H1 (cell line): ENCODE measurements around the gene IL12RB2. TPM values are rescaled to one million over a fixed set of nuclear protein-coding genes. Genes with fewer than 3 reads are reported as not detected.

Source experiments
- CTCF ChIA-PET: fragments of 300-600 bp; sonication (Branson Sonifier 250); formaldehyde crosslinking; loops from one replicate; lab custom pipeline; 2021; ENCODE audit not compliant: partially characterized antibody; lab: Charles Lee
- POLR2A ChIA-PET: fragments of 300-600 bp; sonication (Branson Sonifier 250); formaldehyde crosslinking; loops from one replicate; lab custom pipeline; 2021; ENCODE audit warnings: inconsistent platforms; ENCODE audit not compliant: partially characterized antibody; lab: Charles Lee
- DNase-seq, 2 experiments: peaks; one replicate each; pipeline versions ENCODE4 v3.0.0 to v3.0.0-alpha.2; 2010 to 2022; ENCODE audit warnings: low spot score in 2 of 2, low read depth in 1 of 2, mixed read lengths in 1 of 2
- FAIRE-seq: peaks from 2 replicates; lab custom pipeline; 2011; peaks lifted over from hg19 to GRCh38; lab: Jason Lieb, UNC
- H2AFZ ChIP-seq: 2 replicates; pipeline ENCODE4 v1.8.1; 2012; ENCODE audit warnings: low read length, inconsistent platforms
- H2AK5ac ChIP-seq: 2 replicates; pipeline ENCODE4 v1.6.1; 2013; ENCODE audit warnings: low read depth, low read length
- H2BK120ac ChIP-seq: replicated peaks from 2 replicates; pipeline ENCODE3; 2013; ENCODE audit warnings: low read depth, low read length, inconsistent platforms
- H2BK12ac ChIP-seq: 2 replicates; pipeline ENCODE4 v1.6.1; 2013; ENCODE audit warnings: low read depth, low read length
- H2BK15ac ChIP-seq: 2 replicates; pipeline ENCODE4 v1.6.1; 2013; ENCODE audit warnings: low read length
- H2BK20ac ChIP-seq: 2 replicates; pipeline ENCODE4 v1.6.1; 2013; ENCODE audit warnings: low read length
- H2BK5ac ChIP-seq: 2 replicates; pipeline ENCODE4 v1.6.1; 2013; ENCODE audit warnings: low read depth, low read length
- H3K14ac ChIP-seq: 2 replicates; pipeline ENCODE4 v1.6.1; 2013; ENCODE audit warnings: inconsistent platforms; ENCODE audit not compliant: insufficient read length
- H3K18ac ChIP-seq: 2 replicates; pipeline ENCODE4 v1.6.1; 2013; ENCODE audit warnings: low read length; ENCODE audit errors: extremely low read depth
- H3K23ac ChIP-seq: 2 replicates; pipeline ENCODE4 v1.6.1; 2013; ENCODE audit warnings: inconsistent platforms; ENCODE audit not compliant: insufficient read length
- H3K23me2 ChIP-seq: 2 replicates; pipeline ENCODE4 v1.6.1; 2013; ENCODE audit warnings: low read depth, low read length
- H3K27ac ChIP-seq: 2 replicates; pipeline ENCODE4 v1.6.1; 2011; ENCODE audit warnings: low read depth, low read length, inconsistent platforms
- H3K27me3 ChIP-seq, 4 experiments: replicated peaks in 1 of 4; 1 replicate in 1 of 4; 2 replicates in 3 of 4; pipeline versions ENCODE4 v1.6.1 to v1.8.1; 2011 to 2013; ENCODE audit warnings: low read length in 3 of 4, mild to moderate bottlenecking in 3 of 4, inconsistent platforms in 2 of 4, mixed read lengths in 2 of 4, moderate library complexity in 1 of 4; ENCODE audit not compliant: control insufficient read depth in 3 of 4, insufficient read depth in 3 of 4; ENCODE audit errors: extremely low read depth in 1 of 4
- H3K36me3 ChIP-seq, 4 experiments: 2 replicates each; pipeline versions ENCODE4 v1.6.1 to v1.8.1; 2011 to 2013; ENCODE audit warnings: mild to moderate bottlenecking in 4 of 4, low read length in 3 of 4, moderate library complexity in 2 of 4, control low read depth in 1 of 4, inconsistent platforms in 1 of 4; ENCODE audit not compliant: insufficient read depth in 4 of 4, control insufficient read depth in 2 of 4
- H3K4ac ChIP-seq: replicated peaks from 2 replicates; pipeline ENCODE3; 2013; ENCODE audit warnings: low read length, low read depth, mixed read lengths, inconsistent platforms; ENCODE audit not compliant: insufficient read length
- H3K4me1 ChIP-seq, 4 experiments: replicated peaks in 1 of 4; 1 replicate in 1 of 4; 2 replicates in 3 of 4; pipeline versions ENCODE4 v1.6.1 to v1.8.1; 2011 to 2013; ENCODE audit warnings: low read length in 3 of 4, inconsistent platforms in 2 of 4, mixed read lengths in 1 of 4; ENCODE audit not compliant: insufficient read depth in 4 of 4, control insufficient read depth in 3 of 4
- H3K4me2 ChIP-seq, 2 experiments: 2 replicates each; pipeline versions ENCODE4 v1.6.1 to v1.8.1; 2011 to 2013; ENCODE audit warnings: low read depth in 2 of 2, low read length in 2 of 2, control low read depth in 1 of 2, inconsistent platforms in 1 of 2, mild to moderate bottlenecking in 1 of 2; ENCODE audit not compliant: insufficient read depth in 1 of 2
- H3K4me3 ChIP-seq, 4 experiments: fragments of 200-600, 300-600 bp in 1 of 4; sonication (generic), shearing (Covaris generic), sonication (Bioruptor Twin) in 1 of 4; 2 replicates each; pipeline versions ENCODE4 v1.5.1 to v1.8.1; 2011 to 2016; ENCODE audit warnings: low read length in 4 of 4, low read depth in 3 of 4, control low read depth in 2 of 4, inconsistent platforms in 2 of 4, mild to moderate bottlenecking in 2 of 4, mixed read lengths in 1 of 4, moderate library complexity in 1 of 4; ENCODE audit not compliant: insufficient read depth in 2 of 4; ENCODE audit errors: extremely low read depth in 1 of 4
- H3K56ac ChIP-seq: replicated peaks from 2 replicates; pipeline ENCODE3; 2013; ENCODE audit warnings: low read depth, mild to moderate bottlenecking, mixed read lengths, low read length, inconsistent platforms; ENCODE audit not compliant: insufficient read length
- H3K79me1 ChIP-seq: 2 replicates; pipeline ENCODE4 v1.6.1; 2013; ENCODE audit warnings: low read depth, low read length, control low read depth
- H3K79me2 ChIP-seq, 2 experiments: 2 replicates each; pipeline versions ENCODE4 v1.6.1 to v1.8.1; 2012 to 2013; ENCODE audit warnings: low read length in 2 of 2, mild to moderate bottlenecking in 2 of 2, inconsistent platforms in 1 of 2; ENCODE audit not compliant: insufficient read depth in 2 of 2, control insufficient read depth in 1 of 2
- H3K9ac ChIP-seq, 4 experiments: replicated peaks in 1 of 4; 1 replicate in 1 of 4; 2 replicates in 3 of 4; pipeline versions ENCODE4 v1.6.1 to v1.8.1; 2011 to 2013; ENCODE audit warnings: low read depth in 3 of 4, low read length in 3 of 4, control low read depth in 2 of 4, mild to moderate bottlenecking in 2 of 4, moderate library complexity in 2 of 4, inconsistent platforms in 1 of 4; ENCODE audit errors: extremely low read depth in 1 of 4
- H3K9me3 ChIP-seq, 2 experiments: 2 replicates each; pipeline versions ENCODE4 v1.6.1 to v1.8.1; 2012 to 2013; ENCODE audit warnings: mild to moderate bottlenecking in 2 of 2, moderate library complexity in 2 of 2, control low read depth in 1 of 2, inconsistent platforms in 1 of 2, low read depth in 1 of 2, low read length in 1 of 2, mixed read lengths in 1 of 2; ENCODE audit not compliant: insufficient read depth in 2 of 2
- H4K20me1 ChIP-seq, 2 experiments: replicated peaks in 1 of 2; 2 replicates each; pipeline versions ENCODE3 to v1.8.1; 2011 to 2013; ENCODE audit warnings: inconsistent platforms in 2 of 2, low read length in 2 of 2, mild to moderate bottlenecking in 1 of 2; ENCODE audit not compliant: insufficient read depth in 2 of 2, control insufficient read depth in 1 of 2
- H4K5ac ChIP-seq: 2 replicates; pipeline ENCODE4 v1.6.1; 2013; ENCODE audit warnings: low read length, low read depth, mixed read lengths, inconsistent platforms; ENCODE audit not compliant: insufficient read length
- H4K8ac ChIP-seq: 2 replicates; pipeline ENCODE4 v1.8.0; 2013; ENCODE audit warnings: mild to moderate bottlenecking, moderate library complexity, low read length, inconsistent platforms; ENCODE audit not compliant: insufficient read depth; ENCODE audit errors: extremely low read depth
- H4K91ac ChIP-seq: replicated peaks from 2 replicates; pipeline ENCODE3; 2013; ENCODE audit warnings: low read length, mixed read lengths, inconsistent platforms; ENCODE audit not compliant: insufficient read length
- ASH2L ChIP-seq: fragments of 200-600, 300-600 bp; sonication (generic); IDR thresholded peaks from one replicate; pipeline ENCODE4 v1.7.1; 2017; ENCODE audit warnings: low read length
- BACH1 ChIP-seq: IDR thresholded peaks from 2 replicates; pipeline ENCODE4 v1.6.1; 2012; ENCODE audit warnings: low read length, improper control_type of control experiment
- BRCA1 ChIP-seq: IDR thresholded peaks from 2 replicates; pipeline ENCODE4 v1.6.1; 2012; ENCODE audit warnings: low read depth, low read length, improper control_type of control experiment
- CTBP2 ChIP-seq: IDR thresholded peaks from 2 replicates; pipeline ENCODE4 v1.7.0; 2011; ENCODE audit warnings: borderline replicate concordance, mild to moderate bottlenecking, moderate library complexity, mixed read lengths, low read length; ENCODE audit not compliant: insufficient read depth, insufficient read length
- EP300 ChIP-seq, 2 experiments: IDR thresholded peaks; 1 replicate in 1 of 2; 2 replicates in 1 of 2; pipeline ENCODE4 v1.6.1; 2011 to 2012; ENCODE audit warnings: low read depth in 2 of 2, low read length in 2 of 2, mild to moderate bottlenecking in 2 of 2, borderline replicate concordance in 1 of 2, inconsistent platforms in 1 of 2, moderate library complexity in 1 of 2
- FOSL1 ChIP-seq: IDR thresholded peaks from 2 replicates; pipeline ENCODE4 v1.6.1; 2011; ENCODE audit warnings: mild to moderate bottlenecking, low read depth, low read length, moderate library complexity; ENCODE audit not compliant: insufficient read depth
- GABPA ChIP-seq: IDR thresholded peaks from 2 replicates; pipeline ENCODE4 v1.6.1; 2011; ENCODE audit warnings: mild to moderate bottlenecking, low read length, moderate library complexity, borderline replicate concordance; ENCODE audit not compliant: insufficient read depth
- HDAC6 ChIP-seq: IDR thresholded peaks from one replicate; pipeline ENCODE4 v1.7.1; 2012; ENCODE audit warnings: low read depth, mild to moderate bottlenecking, inconsistent platforms, low read length, moderate library complexity
- KDM5A ChIP-seq: fragments of 200-600 bp; IDR thresholded peaks from 2 replicates; pipeline ENCODE4 v1.7.1; 2012; ENCODE audit warnings: mild to moderate bottlenecking, low read length, inconsistent platforms, mixed read lengths
- MAFK ChIP-seq: IDR thresholded peaks from 2 replicates; pipeline ENCODE4 v1.6.1; 2012; ENCODE audit warnings: low read depth, mild to moderate bottlenecking, improper control_type of control experiment, low read length
- SP1 ChIP-seq: IDR thresholded peaks from 2 replicates; pipeline ENCODE4 v1.6.1; 2011; ENCODE audit warnings: low read depth, low read length
- SP2 ChIP-seq: IDR thresholded peaks from 2 replicates; pipeline ENCODE4 v1.6.1; 2012; ENCODE audit warnings: mild to moderate bottlenecking, low read length, inconsistent platforms
- SP4 ChIP-seq: IDR thresholded peaks from 2 replicates; pipeline ENCODE4 v1.6.1; 2012; ENCODE audit warnings: low read length, inconsistent platforms
- WGBS, 2 experiments: shearing (Covaris generic) in 1 of 2; methylation state at CpG; one replicate each; pipeline versions ENCODE4 v1.1.6 to v1.1.7; 2013 to 2015; ENCODE audit warnings: low lambda C conversion rate in 2 of 2, mixed read lengths in 2 of 2, inconsistent platforms in 1 of 2, low coverage in 1 of 2, missing lambda C conversion rate in 1 of 2; ENCODE audit not compliant: insufficient replicate concordance in 2 of 2, insufficient coverage in 1 of 2, insufficient read length in 1 of 2; ENCODE audit errors: extremely low coverage in 1 of 2, missing lambda C conversion rate in 1 of 2; 5-methylcytosine and 5-hydroxymethylcytosine counted together
- polyA plus RNA-seq, 7 experiments: library from polyadenylated mRNA; depleted of rRNA in 3 of 7; stranded (reverse) in 5 of 7; unstranded in 2 of 7; fragments of >200 nt in 5 of 7; fragments of 200-250 nt in 2 of 7; gene quantifications; 1 replicate in 5 of 7; 2 replicates in 1 of 7; 4 replicates in 1 of 7; pipeline versions ENCODE4 v1.2.1 to v1.2.3, GENCODE V29; 2011 to 2013; ENCODE audit warnings: missing spikeins in 2 of 7, mixed read lengths in 2 of 7
- total RNA-seq: library from RNA; stranded (reverse); fragmentation: NEBNext Ultra II Directional; extraction: Animal tissue kit (Norgen Biotek cat#: 25700); gene quantifications from 2 replicates; pipeline ENCODE4 v1.2.1, GENCODE V29; 2021

The IL12RB2 gene
- total and polyA plus RNA-seq, 2 of the 8 experiments (the other 6 are each of a cell fraction or from before 2014, with no cell fraction given): 1.4 TPM

- TF ChIP-seq MAFK (no peak), HDAC6 (no peak), BACH1 (no peak), BRCA1 (no peak), FOSL1 (no peak), KDM5A (no peak), GABPA (no peak), EP300 (IDR thresholded peaks at IDR 0.05; ENCODE audit: borderline replicate concordance in 1 of 2, low read depth in 2 of 2, low read length in 2 of 2) (no peak), ASH2L (no peak), SP2 (no peak), SP4 (no peak), SP1 (no peak), CTBP2 (no peak)
These were observed 17.4 kb upstream of the IL12RB2 start for GRCh38 chr1:67290236-67290635.

More at GRCh38 chr1:67290236-67290635, 17.4 kb upstream of the IL12RB2 start:
- H4K5ac ChIP-seq: no peak overlapping the region
- no peaks in the 10 kb centered on the region for H4K20me1 ChIP-seq
- H4K8ac ChIP-seq: no peak overlapping the region
- POLR2A ChIA-PET: no interaction called here
- no peak overlapping the region for H3K56ac ChIP-seq
- FAIRE-seq (no peak), DNase-seq (no peak)
- no peak overlapping the region for H2BK15ac ChIP-seq
- H2AK5ac ChIP-seq: no peak overlapping the region
- no peak overlapping the region for H2BK12ac ChIP-seq
- no peak overlapping the region for H3K4me3 ChIP-seq
- H3K9me3 ChIP-seq: no peaks in the 10 kb centered on the region
- H3K36me3 ChIP-seq: no peaks in the 10 kb centered on the region
- no peaks in the 10 kb centered on the region for H3K79me1 ChIP-seq
- CTCF ChIA-PET: interaction anchor here (0.7 to 1.6 kb wide), 3 partner anchors 9 to 1651 kb away, joined by 3 to 4 read pairs (median 4); no protein-coding TSS in a partner anchor
- H2BK20ac ChIP-seq: no peak overlapping the region
- H3K23ac ChIP-seq: no peak overlapping the region
- no peak overlapping the region for H3K4me2 ChIP-seq
- 88% methylated on average over 4 of the region's 4 CpGs; no CpG with 5 or more reads in 1 of the 2 experiments for WGBS, 2 experiments
- no peak overlapping the region for H3K4ac ChIP-seq
- H3K27me3 ChIP-seq: no peaks in the 10 kb centered on the region
- no peaks in the 10 kb centered on the region for H3K23me2 ChIP-seq
- H3K18ac ChIP-seq: no peak overlapping the region
- no peak overlapping the region for H2BK5ac ChIP-seq
- no peak overlapping the region for H4K91ac ChIP-seq
- no peak overlapping the region for H2AFZ ChIP-seq
- no peak overlapping the region for H3K27ac ChIP-seq
- no peaks in the 10 kb centered on the region for H3K4me1 ChIP-seq
- no peak overlapping the region for H3K14ac ChIP-seq
- H3K9ac ChIP-seq: no peak overlapping the region
- no peaks in the 10 kb centered on the region for H3K79me2 ChIP-seq
- no peak overlapping the region for H2BK120ac ChIP-seq
